T-cell (primary cell): ENCODE results near the gene USP48. TPM values are rescaled to one million over a fixed set of nuclear protein-coding genes. Genes with fewer than 3 reads are reported as not detected.

Experiments
- ATAC-seq, 4 experiments: fragments of 200-7000 bp in 3 of 4; fragments of 150-1000 bp in 1 of 4; cut with Tn5 transposase; replicated peaks in 1 of 4; 1 replicate in 3 of 4; 2 replicates in 1 of 4; pipeline ENCODE4 v1.10.0; 2021; ENCODE audit warnings: moderate library complexity in 3 of 4, mild to moderate bottlenecking in 2 of 4, moderate number of reproducible peaks in 1 of 4
- CTCF ChIA-PET, 2 donors: fragments of 300-600 bp; sonication (Branson Sonifier 250); formaldehyde crosslinking; loops; one replicate each; lab custom pipeline; 2022; ENCODE audit warnings: antibody characterized with exemption in 2 of 2; lab: Charles Lee
- POLR2A ChIA-PET, 2 donors: fragments of 300-600 bp; sonication (Branson Sonifier 250); formaldehyde crosslinking; loops; one replicate each; lab custom pipeline; 2022; ENCODE audit warnings: antibody characterized with exemption in 2 of 2; lab: Charles Lee
- DNase-seq, 35 experiments: peaks; one replicate each; pipeline versions ENCODE4 v3.0.0 to v3.0.0-alpha.2; 2013 to 2023
- H3K27ac ChIP-seq: one replicate; pipeline ENCODE4 v1.5.1; 2013; ENCODE audit warnings: low read length
- H3K27me3 ChIP-seq, 2 experiments: replicated peaks in 1 of 2; 1 replicate in 1 of 2; 2 replicates in 1 of 2; pipeline versions ENCODE4 v1.6.1 to v1.7.0; 2013; ENCODE audit warnings: low read length in 1 of 2, mixed read lengths in 1 of 2; ENCODE audit not compliant: control insufficient read depth in 2 of 2, insufficient read depth in 2 of 2; ENCODE audit errors: extremely low read depth in 1 of 2
- H3K36me3 ChIP-seq, 2 donors: 1 replicate in 1 of 2; 2 replicates in 1 of 2; pipeline versions ENCODE4 v1.6.1 to v1.7.0; 2013; ENCODE audit warnings: low read length in 1 of 2; ENCODE audit not compliant: control insufficient read depth in 2 of 2, insufficient read depth in 1 of 2; ENCODE audit errors: extremely low read depth in 1 of 2
- H3K4me1 ChIP-seq, 2 experiments: 1 replicate in 1 of 2; 2 replicates in 1 of 2; pipeline versions ENCODE4 v1.6.1 to v1.7.0; 2013; ENCODE audit warnings: low read length in 2 of 2, mixed read lengths in 1 of 2; ENCODE audit not compliant: insufficient read depth in 2 of 2, control insufficient read depth in 1 of 2; ENCODE audit errors: extremely low read depth in 1 of 2
- H3K4me3 ChIP-seq, 2 donors: 1 replicate in 1 of 2; 2 replicates in 1 of 2; pipeline versions ENCODE4 v1.5.1 to v1.7.0; 2013; ENCODE audit warnings: mild to moderate bottlenecking in 2 of 2, low read length in 1 of 2, moderate library complexity in 1 of 2; ENCODE audit not compliant: control insufficient read depth in 1 of 2; ENCODE audit errors: extremely low read depth in 1 of 2
- H3K9me3 ChIP-seq: 2 replicates; pipeline ENCODE4 v1.7.0; 2013
- H3K27ac Mint-ChIP-seq, 2 donors: one replicate each; pipeline ENCODE4 v1.8.0; 2020 to 2021; ENCODE audit warnings: mild to moderate bottlenecking in 2 of 2, mixed read lengths in 2 of 2
- H3K27me3 Mint-ChIP-seq, 2 donors: one replicate each; pipeline ENCODE4 v1.8.0; 2021 to 2022; ENCODE audit warnings: mixed read lengths in 2 of 2
- H3K36me3 Mint-ChIP-seq: one replicate; pipeline ENCODE4 v1.8.0; 2021; ENCODE audit warnings: mixed read lengths
- H3K4me1 Mint-ChIP-seq, 3 donors: one replicate each; pipeline ENCODE4 v1.8.0; 2020 to 2022; ENCODE audit warnings: mixed read lengths in 3 of 3, mild to moderate bottlenecking in 1 of 3
- H3K4me3 Mint-ChIP-seq, 3 donors: one replicate each; pipeline ENCODE4 v1.8.0; 2020 to 2022; ENCODE audit warnings: mild to moderate bottlenecking in 3 of 3, mixed read lengths in 3 of 3, moderate library complexity in 3 of 3
- H3K9me3 Mint-ChIP-seq, 3 donors: one replicate each; pipeline ENCODE4 v1.8.0; 2020 to 2022; ENCODE audit warnings: mixed read lengths in 3 of 3
- WGBS: methylation state at CpG from one replicate; pipeline ENCODE4 v1.1.5; 2013; ENCODE audit warnings: missing lambda C conversion rate; ENCODE audit not compliant: insufficient coverage; 5-methylcytosine and 5-hydroxymethylcytosine counted together
- total RNA-seq, 35 experiments: library from RNA in 6 of 35; stranded (reverse) in 6 of 35; fragments of 120-200 nt in 1 of 35; gene quantifications; one replicate each; pipeline versions ENCODE4 v1.2.1 to v1.2.4 and lab custom pipeline; 2013 to 2026

The USP48 gene
- total RNA-seq, 5 donors from 2014 or later (not counting 1 experiment from before 2014, with no cell fraction given): 65.8 to 95.6 (median 77.5) TPM

DNA sequence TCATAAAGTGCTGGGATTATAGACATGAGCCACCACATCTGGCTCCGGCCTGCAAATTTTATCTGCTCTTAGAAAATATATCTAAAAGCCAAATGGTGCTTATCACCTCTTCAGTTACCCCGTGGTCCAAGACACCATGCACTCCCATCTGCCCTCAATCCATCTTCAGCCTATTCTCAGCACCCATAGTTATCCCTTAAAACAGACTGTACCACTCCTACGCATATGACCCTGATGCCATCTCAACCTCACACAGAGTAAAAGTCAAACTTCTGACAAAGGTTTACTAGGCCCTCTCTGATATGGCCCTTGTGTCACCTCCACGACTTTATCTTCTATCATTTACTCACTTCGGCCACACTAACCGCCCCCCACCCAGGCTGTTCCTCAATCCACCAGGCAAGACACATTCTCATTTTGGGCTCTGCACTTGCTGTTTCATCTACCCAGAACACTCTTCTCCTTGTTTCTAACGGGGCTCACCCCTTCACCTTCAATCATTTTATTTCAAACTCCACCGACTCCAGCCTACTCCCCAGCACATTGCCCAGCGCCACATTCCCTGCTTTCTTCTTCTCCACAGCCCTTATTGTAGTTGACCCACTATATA is 33.0 kb downstream of the USP48 start:
- Mint-ChIP-seq H3K9me3 (no peaks in the 10 kb centered on the region), H3K4me3 (no peak overlapping the region), H3K27ac (no peak overlapping the region), H3K4me1 (no peaks in the 10 kb centered on the region), H3K36me3 (peaks cover 35% of the 10 kb centered on the region), H3K27me3 (no peaks in the 10 kb centered on the region)
- Histone ChIP-seq H3K9me3 (no peaks in the 10 kb centered on the region), H3K27ac (no peak overlapping the region), H3K36me3 (peaks cover 2 to 76% of the 10 kb centered on the region in 2 donors), H3K4me1 (no peaks in the 10 kb centered on the region), H3K4me3 (no peak overlapping the region), H3K27me3 (no peaks in the 10 kb centered on the region)
- 88% methylated on average over 9 of the region's 9 CpGs for WGBS
- ChIA-PET CTCF (no interaction called here), POLR2A (no interaction called here)
- no peak for DNase-seq
- ATAC-seq: no peak

GRCh38 chr1:21749109-21749508 is 33.8 kb downstream of the USP48 start:
- H3K36me3 Mint-ChIP-seq: peaks cover 38% of the 10 kb centered on the region

GRCh38 chr1:21743476-21743875 is 39.5 kb downstream of the USP48 start:
- ATAC-seq: peak in 1 of 4 experiments; percentile 50
- no CpG with 5 or more reads among the region's 2 CpGs for WGBS
- ChIA-PET CTCF (interaction anchor here in 1 of 2 donors (0.7 kb wide), 1 partner anchor 306 kb away, joined by 9 read pairs; no protein-coding TSS in a partner anchor), POLR2A (no interaction called here)
- Histone ChIP-seq H3K36me3 (peaks cover 2 to 42% of the 10 kb centered on the region in 2 donors), H3K4me3 (no peak overlapping the region), H3K27ac (no peak overlapping the region), H3K9me3 (no peaks in the 10 kb centered on the region), H3K4me1 (peaks cover 0 to 4% of the 10 kb centered on the region in 2 experiments), H3K27me3 (no peaks in the 10 kb centered on the region)
- peaks cover 22% of the 10 kb centered on the region for H3K36me3 Mint-ChIP-seq
- DNase-seq: no peak
- no peaks in the 10 kb centered on the region for H3K27me3 Mint-ChIP-seq
- no peak overlapping the region for H3K4me3 Mint-ChIP-seq
- H3K4me1 Mint-ChIP-seq: peaks cover 11 to 26% (median 15%) of the 10 kb centered on the region in 3 donors
- H3K9me3 Mint-ChIP-seq: no peaks in the 10 kb centered on the region
- H3K27ac Mint-ChIP-seq: no peak overlapping the region

More at GRCh38 chr1:21749109-21749508, 33.8 kb downstream of the USP48 start:
- peaks cover 0 to 2% (median 0%) of the 10 kb centered on the region in 3 donors for H3K4me1 Mint-ChIP-seq
- H3K27ac ChIP-seq: no peak overlapping the region
- H3K27me3 Mint-ChIP-seq: no peaks in the 10 kb centered on the region
- H3K9me3 ChIP-seq: no peaks in the 10 kb centered on the region
- H3K36me3 ChIP-seq: peaks cover 2 to 71% of the 10 kb centered on the region in 2 donors
- H3K4me1 ChIP-seq: no peaks in the 10 kb centered on the region
- H3K4me3 Mint-ChIP-seq: no peak overlapping the region
- WGBS: 100% methylated on average over 2 of the region's 3 CpGs
- no peak overlapping the region for H3K27ac Mint-ChIP-seq
- H3K9me3 Mint-ChIP-seq: no peaks in the 10 kb centered on the region
- no peak for ATAC-seq
- DNase-seq: no peak
- CTCF ChIA-PET: no interaction called here
- no peak overlapping the region for H3K4me3 ChIP-seq
- POLR2A ChIA-PET: no interaction called here
- H3K27me3 ChIP-seq: no peaks in the 10 kb centered on the region

- peak in 1 of 4 experiments; percentile 39 for ATAC-seq
- no peaks in the 10 kb centered on the region for H3K27me3 ChIP-seq
- CTCF ChIA-PET: no interaction called here
- no peaks in the 10 kb centered on the region for H3K9me3 ChIP-seq
- Mint-ChIP-seq H3K4me1 (peaks cover 11 to 26% (median 15%) of the 10 kb centered on the region in 3 donors), H3K27me3 (no peaks in the 10 kb centered on the region), H3K36me3 (peaks cover 19% of the 10 kb centered on the region), H3K27ac (no peak overlapping the region), H3K9me3 (no peaks in the 10 kb centered on the region), H3K4me3 (no peak overlapping the region)
- no CpG with 5 or more reads among the region's 2 CpGs for WGBS
- H3K36me3 ChIP-seq: peaks cover 2 to 37% of the 10 kb centered on the region in 2 donors
- peaks cover 0 to 4% of the 10 kb centered on the region in 2 experiments for H3K4me1 ChIP-seq
- POLR2A ChIA-PET: no interaction called here
- H3K27ac ChIP-seq: no peak overlapping the region
- no peak overlapping the region for H3K4me3 ChIP-seq
- DNase-seq: no peak
Measured at GRCh38 chr1:21742578-21742977, 40.4 kb downstream of the USP48 start.

GRCh38 chr1:21741206-21741605 is 41.7 kb downstream of the USP48 start:
- POLR2A ChIA-PET: no interaction called here
- Mint-ChIP-seq H3K36me3 (peaks cover 26% of the 10 kb centered on the region), H3K4me1 (peaks cover 11 to 26% (median 15%) of the 10 kb centered on the region in 3 donors), H3K4me3 (no peak overlapping the region), H3K27me3 (no peaks in the 10 kb centered on the region), H3K27ac (no peak overlapping the region), H3K9me3 (no peaks in the 10 kb centered on the region)
- CTCF ChIA-PET: interaction anchor here in 1 of 2 donors (0.6 kb wide), 1 partner anchor 49 kb away, joined by 3 read pairs; no protein-coding TSS in a partner anchor
- WGBS: no CpG with 5 or more reads among the region's 2 CpGs
- Histone ChIP-seq H3K27me3 (no peaks in the 10 kb centered on the region), H3K27ac (no peak overlapping the region), H3K36me3 (peaks cover 2 to 38% of the 10 kb centered on the region in 2 donors), H3K4me3 (no peak overlapping the region), H3K4me1 (peaks cover 0 to 4% of the 10 kb centered on the region in 2 experiments), H3K9me3 (no peaks in the 10 kb centered on the region)
- no peak for DNase-seq
- ATAC-seq: no peak

DNA sequence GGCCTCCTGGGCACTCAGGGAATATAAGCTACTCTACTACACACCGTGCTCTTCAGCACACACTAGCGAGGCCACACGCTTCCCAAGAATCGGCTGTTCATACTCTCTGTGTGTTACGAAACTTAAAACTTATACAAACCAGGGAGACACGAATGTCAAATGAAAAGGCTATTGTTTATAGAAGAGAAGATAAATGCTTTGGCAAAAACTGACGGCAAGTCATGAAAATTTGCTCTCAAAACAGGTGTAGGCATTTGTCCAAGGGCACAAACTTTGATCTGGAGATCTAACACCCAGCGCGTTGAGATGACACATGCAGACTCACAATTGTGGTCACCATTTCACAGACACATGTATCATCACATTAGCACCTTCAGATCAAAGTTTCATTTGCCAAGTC is 46.1 kb downstream of the USP48 start:
- Mint-ChIP-seq H3K9me3 (no peaks in the 10 kb centered on the region), H3K4me1 (peaks cover 2 to 8% (median 8%) of the 10 kb centered on the region in 3 donors), H3K4me3 (no peak overlapping the region), H3K27me3 (no peaks in the 10 kb centered on the region), H3K27ac (no peak overlapping the region), H3K36me3 (peaks cover 37% of the 10 kb centered on the region)
- POLR2A ChIA-PET: no interaction called here
- WGBS: 75% methylated on average over 4 of the region's 9 CpGs
- no peaks in the 10 kb centered on the region for H3K4me1 ChIP-seq
- CTCF ChIA-PET: no interaction called here
- H3K36me3 ChIP-seq: peaks cover 2 to 51% of the 10 kb centered on the region in 2 donors
- ATAC-seq: no peak
- DNase-seq: no peak
- H3K4me3 ChIP-seq: no peak overlapping the region
- H3K27me3 ChIP-seq: no peaks in the 10 kb centered on the region
- no peak overlapping the region for H3K27ac ChIP-seq
- H3K9me3 ChIP-seq: no peaks in the 10 kb centered on the region
